ENCODE data around the gene MESP1. TPM values are rescaled to one million over a fixed set of nuclear protein-coding genes. Genes with fewer than 3 reads are reported as not detected.
A peak's percentile ranks its signal among the peaks of the same experiment; 100 is the strongest.

MESP1 gene
- total and polyA plus RNA-seq, 2 of the 13 experiments (the other 11 are each of a cell fraction or from before 2014, with no cell fraction given) = not detected

DNA sequence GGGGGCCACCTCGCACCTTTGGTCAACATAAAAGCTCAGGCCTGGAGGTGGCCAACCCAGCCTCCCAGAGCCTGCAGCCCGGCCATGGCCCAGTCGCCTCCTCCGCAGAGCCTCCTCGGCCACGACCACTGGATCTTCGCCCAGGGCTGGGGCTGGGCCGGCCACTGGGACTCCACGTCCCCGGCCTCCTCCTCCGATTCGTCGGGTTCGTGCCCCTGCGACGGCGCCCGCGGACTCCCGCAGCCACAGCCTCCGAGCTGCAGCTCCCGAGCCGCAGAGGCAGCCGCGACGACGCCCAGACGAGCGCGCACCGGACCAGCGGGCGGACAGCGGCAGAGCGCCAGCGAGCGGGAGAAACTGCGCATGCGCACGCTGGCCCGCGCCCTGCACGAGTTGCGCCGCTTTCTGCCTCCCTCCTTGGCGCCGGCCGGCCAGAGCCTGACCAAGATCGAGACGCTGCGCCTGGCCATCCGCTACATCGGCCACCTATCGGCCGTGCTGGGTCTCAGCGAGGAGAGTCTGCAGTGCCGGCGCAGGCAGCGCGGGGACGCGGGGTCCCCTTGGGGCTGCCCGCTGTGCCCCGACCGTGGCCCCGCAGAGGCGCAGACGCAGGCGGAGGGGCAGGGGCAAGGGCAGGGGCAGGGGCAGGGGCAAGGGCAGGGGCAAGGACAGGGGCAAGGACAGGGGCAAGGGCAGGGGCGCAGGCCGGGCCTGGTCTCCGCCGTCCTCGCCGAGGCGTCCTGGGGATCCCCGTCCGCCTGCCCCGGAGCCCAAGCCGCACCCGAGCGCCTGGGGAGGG is 25.4 kb upstream of the MESP1 start, which contains the start of gene MESP2 (continued):
- TF ChIP-seq, protein P1, sequence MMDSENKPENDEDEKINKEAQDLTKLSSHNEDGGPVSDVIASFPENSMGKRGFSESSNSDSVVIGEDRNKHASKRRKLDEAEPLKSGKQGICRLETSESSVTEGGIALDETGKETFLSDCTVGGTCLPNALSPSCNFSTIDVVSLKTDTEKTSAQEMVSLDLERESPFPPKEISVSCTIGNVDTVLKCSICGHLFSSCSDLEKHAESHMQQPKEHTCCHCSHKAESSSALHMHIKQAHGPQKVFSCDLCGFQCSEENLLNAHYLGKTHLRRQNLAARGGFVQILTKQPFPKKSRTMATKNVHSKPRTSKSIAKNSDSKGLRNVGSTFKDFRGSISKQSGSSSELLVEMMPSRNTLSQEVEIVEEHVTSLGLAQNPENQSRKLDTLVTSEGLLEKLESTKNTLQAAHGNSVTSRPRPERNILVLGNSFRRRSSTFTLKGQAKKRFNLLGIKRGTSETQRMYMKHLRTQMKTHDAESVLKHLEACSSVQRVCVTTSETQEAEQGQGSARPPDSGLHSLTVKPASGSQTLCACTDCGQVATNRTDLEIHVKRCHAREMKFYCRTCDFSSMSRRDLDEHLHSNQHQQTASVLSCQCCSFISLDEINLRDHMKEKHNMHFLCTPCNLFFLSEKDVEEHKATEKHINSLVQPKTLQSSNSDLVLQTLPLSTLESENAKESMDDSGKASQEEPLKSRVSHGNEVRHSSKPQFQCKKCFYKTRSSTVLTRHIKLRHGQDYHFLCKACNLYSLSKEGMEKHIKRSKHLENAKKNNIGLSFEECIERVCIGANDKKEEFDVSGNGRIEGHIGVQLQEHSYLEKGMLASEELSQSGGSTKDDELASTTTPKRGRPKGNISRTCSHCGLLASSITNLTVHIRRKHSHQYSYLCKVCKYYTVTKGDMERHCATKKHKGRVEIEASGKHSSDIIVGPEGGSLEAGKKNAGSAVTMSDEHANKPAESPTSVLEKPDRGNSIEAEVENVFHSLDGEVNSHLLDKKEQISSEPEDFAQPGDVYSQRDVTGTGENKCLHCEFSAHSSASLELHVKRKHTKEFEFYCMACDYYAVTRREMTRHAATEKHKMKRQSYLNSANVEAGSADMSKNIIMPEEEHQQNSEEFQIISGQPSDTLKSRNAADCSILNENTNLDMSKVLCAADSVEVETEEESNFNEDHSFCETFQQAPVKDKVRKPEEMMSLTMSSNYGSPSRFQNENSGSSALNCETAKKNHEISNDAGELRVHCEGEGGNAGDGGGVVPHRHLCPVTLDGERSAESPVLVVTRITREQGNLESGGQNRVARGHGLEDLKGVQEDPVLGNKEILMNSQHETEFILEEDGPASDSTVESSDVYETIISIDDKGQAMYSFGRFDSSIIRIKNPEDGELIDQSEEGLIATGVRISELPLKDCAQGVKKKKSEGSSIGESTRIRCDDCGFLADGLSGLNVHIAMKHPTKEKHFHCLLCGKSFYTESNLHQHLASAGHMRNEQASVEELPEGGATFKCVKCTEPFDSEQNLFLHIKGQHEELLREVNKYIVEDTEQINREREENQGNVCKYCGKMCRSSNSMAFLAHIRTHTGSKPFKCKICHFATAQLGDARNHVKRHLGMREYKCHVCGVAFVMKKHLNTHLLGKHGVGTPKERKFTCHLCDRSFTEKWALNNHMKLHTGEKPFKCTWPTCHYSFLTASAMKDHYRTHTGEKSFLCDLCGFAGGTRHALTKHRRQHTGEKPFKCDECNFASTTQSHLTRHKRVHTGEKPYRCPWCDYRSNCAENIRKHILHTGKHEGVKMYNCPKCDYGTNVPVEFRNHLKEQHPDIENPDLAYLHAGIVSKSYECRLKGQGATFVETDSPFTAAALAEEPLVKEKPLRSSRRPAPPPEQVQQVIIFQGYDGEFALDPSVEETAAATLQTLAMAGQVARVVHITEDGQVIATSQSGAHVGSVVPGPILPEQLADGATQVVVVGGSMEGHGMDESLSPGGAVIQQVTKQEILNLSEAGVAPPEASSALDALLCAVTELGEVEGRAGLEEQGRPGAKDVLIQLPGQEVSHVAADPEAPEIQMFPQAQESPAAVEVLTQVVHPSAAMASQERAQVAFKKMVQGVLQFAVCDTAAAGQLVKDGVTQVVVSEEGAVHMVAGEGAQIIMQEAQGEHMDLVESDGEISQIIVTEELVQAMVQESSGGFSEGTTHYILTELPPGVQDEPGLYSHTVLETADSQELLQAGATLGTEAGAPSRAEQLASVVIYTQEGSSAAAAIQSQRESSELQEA (CRISPR knock-in tag; IDR thresholded peaks at IDR 0.05; ENCODE audit: not compliant biosample characterization) = peak; percentile 70
- no peak for TF ChIP-seq CEBPB (IDR thresholded peaks at IDR 0.05; ENCODE audit: borderline replicate concordance, low read depth, low read length)
- TF ChIP-seq ZNF614 (CRISPR knock-in tag; IDR thresholded peaks at IDR 0.05; ENCODE audit: borderline replicate concordance) = 0 out of 2 replicates have a peak, but pooled peaks have one; percentile 71
- TF ChIP-seq ONECUT2 (CRISPR knock-in tag; IDR thresholded peaks at IDR 0.05) = no peak
- TF ChIP-seq ZNF781 (CRISPR knock-in tag; IDR thresholded peaks at IDR 0.05; ENCODE audit: borderline replicate concordance, not compliant biosample characterization) = no peak
- TF ChIP-seq MLLT10 (CRISPR knock-in tag; IDR thresholded peaks at IDR 0.05) = no peak
- TF ChIP-seq, protein P2, sequence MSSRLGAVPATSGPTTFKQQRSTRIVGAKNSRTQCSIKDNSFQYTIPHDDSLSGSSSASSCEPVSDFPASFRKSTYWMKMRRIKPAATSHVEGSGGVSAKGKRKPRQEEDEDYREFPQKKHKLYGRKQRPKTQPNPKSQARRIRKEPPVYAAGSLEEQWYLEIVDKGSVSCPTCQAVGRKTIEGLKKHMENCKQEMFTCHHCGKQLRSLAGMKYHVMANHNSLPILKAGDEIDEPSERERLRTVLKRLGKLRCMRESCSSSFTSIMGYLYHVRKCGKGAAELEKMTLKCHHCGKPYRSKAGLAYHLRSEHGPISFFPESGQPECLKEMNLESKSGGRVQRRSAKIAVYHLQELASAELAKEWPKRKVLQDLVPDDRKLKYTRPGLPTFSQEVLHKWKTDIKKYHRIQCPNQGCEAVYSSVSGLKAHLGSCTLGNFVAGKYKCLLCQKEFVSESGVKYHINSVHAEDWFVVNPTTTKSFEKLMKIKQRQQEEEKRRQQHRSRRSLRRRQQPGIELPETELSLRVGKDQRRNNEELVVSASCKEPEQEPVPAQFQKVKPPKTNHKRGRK (CRISPR knock-in tag; IDR thresholded peaks at IDR 0.05) = no peak
- TF ChIP-seq GFI1 (CRISPR knock-in tag; IDR thresholded peaks at IDR 0.05; ENCODE audit: borderline replicate concordance) = no peak; the same call in 1 of the 2 replicates
- peak; percentile 26; the same call in 1 of the 2 replicates for TF ChIP-seq FOXA3 (CRISPR knock-in tag; IDR thresholded peaks at IDR 0.05)
- TF ChIP-seq MAFK (conservative IDR thresholded peaks at IDR 0.05 in 1 of 2, IDR thresholded peaks at IDR 0.05 in 1 of 2; ENCODE audit: low read length in 2 of 2) = no peak
- TF ChIP-seq ZNF329 (CRISPR knock-in tag; IDR thresholded peaks at IDR 0.05; ENCODE audit: low read depth) = peak; percentile 77
- no peak for TF ChIP-seq ZNF713 (CRISPR knock-in tag; IDR thresholded peaks at IDR 0.05)
- no peak for TF ChIP-seq ZNF589 (CRISPR knock-in tag; conservative IDR thresholded peaks at IDR 0.05)
- TF ChIP-seq ZMYM3 (CRISPR knock-in tag; IDR thresholded peaks at IDR 0.05) = no peak
- no peak for TF ChIP-seq DNMT3B (CRISPR knock-in tag; conservative IDR thresholded peaks at IDR 0.05)
- no peak for TF ChIP-seq ZBTB14 (CRISPR knock-in tag; IDR thresholded peaks at IDR 0.05)
- peak; percentile 44; the same call in 1 of the 2 replicates for TF ChIP-seq IRF2 (CRISPR knock-in tag; IDR thresholded peaks at IDR 0.05)
- TF ChIP-seq ZNF343 (CRISPR knock-in tag; IDR thresholded peaks at IDR 0.05) = no peak
- peak; percentile 32; the same call in 1 of the 2 replicates for TF ChIP-seq ZFP90 (CRISPR knock-in tag; IDR thresholded peaks at IDR 0.05; ENCODE audit: borderline replicate concordance)

All from HepG2 (cell line).